ENCODE results near the gene THOC6. TPM values are rescaled to one million over a fixed set of nuclear protein-coding genes. Genes with fewer than 3 reads are reported as not detected.
A peak's percentile ranks its signal among the peaks of the same experiment; 100 is the strongest.
"Not testable (repeated sequence)": the region's sequence is repeated elsewhere in the genome, so short reads cannot be mapped to it uniquely, and the experiment has no call there.

The THOC6 gene
- polyA plus RNA-seq, 3 donors, result 42.4 to 59.2 (median 57.7) TPM

GRCh38 chr16:3074860-3075522 lies 51.2 kb downstream of the THOC6 start:
- peak overlapping the region; percentile 9 to 43 for H3K27ac ChIP-seq (ENCODE audit: low read depth in 1 of 2, low read length in 2 of 2)
- peak overlapping the region in 1 of 3 experiments; percentile 51 for H3K4me3 ChIP-seq (replicated peaks in 1 of 3; ENCODE audit: low read depth in 2 of 3, low read length in 3 of 3)
- peak overlapping the region; percentile 10 for H2AFZ ChIP-seq (ENCODE audit: insufficient read depth, low read depth, low read length, poor library complexity, severe bottlenecking)
- TF ChIP-seq CTCF (IDR thresholded peaks at IDR 0.05), result no peak
- peaks cover 0 to 8% (median 1%) of the 10 kb centered on the region in 3 donors for H3K27me3 Mint-ChIP-seq (ENCODE audit: low read depth in 3 of 3)
- DNase-seq, result peak; percentile 46 to 75 (median 51)
- H3K36me3 Mint-ChIP-seq, result peaks cover 27% of the 10 kb centered on the region in 2 donors
- H3K4me1 Mint-ChIP-seq, result peaks cover 47% of the 10 kb centered on the region
- H3K27me3 ChIP-seq (ENCODE audit: control insufficient read depth in 2 of 2, insufficient read depth in 2 of 2, low read length in 2 of 2), result no peaks in the 10 kb centered on the region
- peaks cover 18 to 25% of the 10 kb centered on the region in 2 donors for H3K36me3 ChIP-seq (replicated peaks in 1 of 2; ENCODE audit: control insufficient read depth in 1 of 2, insufficient read depth in 2 of 2, low read length in 2 of 2)
- no peaks in the 10 kb centered on the region for H3K9me3 ChIP-seq (replicated peaks in 1 of 2; ENCODE audit: control insufficient read depth in 1 of 2, insufficient read depth in 1 of 2, low read length in 2 of 2)
- no peaks in the 10 kb centered on the region for H3K79me2 ChIP-seq (ENCODE audit: insufficient read depth, low read length)
- peak overlapping the region in 6 of 7 donors; percentile 6 to 75 (median 48) for H3K27ac Mint-ChIP-seq
- peak overlapping the region; percentile 71 to 75 for H3K4me3 Mint-ChIP-seq
- H3K4me1 ChIP-seq (ENCODE audit: control insufficient read depth in 1 of 2, insufficient read depth in 2 of 2, low read length in 2 of 2), result peaks cover 38 to 51% of the 10 kb centered on the region in 2 donors
- intact Hi-C loops (cut with micrococcal nuclease), result no loop called here
- H3K4me2 ChIP-seq (replicated peaks; ENCODE audit: extremely low read depth, low read length, poor library complexity, severe bottlenecking), result peak overlapping the region; percentile 60
- H3K9ac ChIP-seq (ENCODE audit: insufficient read depth, low read length, poor library complexity, severe bottlenecking), result no peak overlapping the region
- WGBS (ENCODE audit: insufficient coverage), result 0% methylated on average over 6 of the region's 9 CpGs
- no peaks in the 10 kb centered on the region for H4K20me1 ChIP-seq (ENCODE audit: insufficient read depth, low read length)
- peaks cover 0 to 3% (median 0%) of the 10 kb centered on the region in 7 donors for H3K9me3 Mint-ChIP-seq

DNA sequence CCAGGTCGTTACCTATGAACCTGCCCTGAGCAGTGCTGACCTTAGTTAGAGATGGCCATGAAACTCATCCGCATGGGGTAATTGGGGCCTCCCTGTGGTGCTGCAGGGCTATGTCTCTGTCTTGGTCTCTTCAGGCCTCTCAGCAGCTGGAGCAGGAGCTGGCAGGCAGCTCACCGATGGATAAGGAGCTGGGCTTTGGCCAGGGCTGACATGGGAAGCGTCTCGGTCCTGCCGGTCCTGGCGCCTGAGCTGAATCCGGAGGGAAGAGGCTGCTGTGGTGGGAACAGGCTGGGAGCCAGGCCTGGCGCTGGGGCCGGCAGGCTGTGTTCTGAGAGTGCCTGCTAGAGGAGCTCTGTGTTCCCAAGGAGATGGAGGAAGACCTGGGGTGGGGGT lies 51.7 kb downstream of the THOC6 start:
- H3K9me3 Mint-ChIP-seq, result peaks cover 0 to 3% (median 0%) of the 10 kb centered on the region in 7 donors
- Histone ChIP-seq H2AFZ (ENCODE audit: insufficient read depth, low read depth, low read length, poor library complexity, severe bottlenecking) (no peak overlapping the region), H3K9ac (ENCODE audit: insufficient read depth, low read length, poor library complexity, severe bottlenecking) (no peak overlapping the region), H3K36me3 (replicated peaks in 1 of 2; ENCODE audit: control insufficient read depth in 1 of 2, insufficient read depth in 2 of 2, low read length in 2 of 2) (peaks cover 22 to 30% of the 10 kb centered on the region in 2 donors), H3K27me3 (ENCODE audit: control insufficient read depth in 2 of 2, insufficient read depth in 2 of 2, low read length in 2 of 2) (no peaks in the 10 kb centered on the region), H3K79me2 (ENCODE audit: insufficient read depth, low read length) (no peaks in the 10 kb centered on the region), H3K4me1 (ENCODE audit: control insufficient read depth in 1 of 2, insufficient read depth in 2 of 2, low read length in 2 of 2) (peaks cover 35 to 46% of the 10 kb centered on the region in 2 donors), H3K4me3 (replicated peaks in 1 of 3; ENCODE audit: low read depth in 2 of 3, low read length in 3 of 3) (peak overlapping the region in 1 of 3 experiments; percentile 51), H3K27ac (ENCODE audit: low read depth in 1 of 2, low read length in 2 of 2) (no peak overlapping the region), H4K20me1 (ENCODE audit: insufficient read depth, low read length) (no peaks in the 10 kb centered on the region), H3K4me2 (replicated peaks; ENCODE audit: extremely low read depth, low read length, poor library complexity, severe bottlenecking) (no peak overlapping the region), H3K9me3 (replicated peaks in 1 of 2; ENCODE audit: control insufficient read depth in 1 of 2, insufficient read depth in 1 of 2, low read length in 2 of 2) (no peaks in the 10 kb centered on the region)
- H3K36me3 Mint-ChIP-seq, result peaks cover 28 to 30% of the 10 kb centered on the region in 2 donors
- H3K27me3 Mint-ChIP-seq (ENCODE audit: low read depth in 3 of 3), result peaks cover 0 to 5% (median 1%) of the 10 kb centered on the region in 3 donors
- WGBS (ENCODE audit: insufficient coverage), result 48% methylated on average over 10 of the region's 10 CpGs
- no peak for TF ChIP-seq CTCF (IDR thresholded peaks at IDR 0.05)
- H3K4me3 Mint-ChIP-seq, result peak overlapping the region in 1 of 2 donors; percentile 75
- intact Hi-C loops (cut with micrococcal nuclease), result no loop called here
- H3K4me1 Mint-ChIP-seq, result peaks cover 42% of the 10 kb centered on the region
- DNase-seq, result no peak
- peak overlapping the region in 2 of 7 donors; percentile 5 to 37 for H3K27ac Mint-ChIP-seq

GRCh38 chr16:3075946-3076345 lies 52.1 kb downstream of the THOC6 start:
- H3K27ac ChIP-seq (ENCODE audit: low read depth in 1 of 2, low read length in 2 of 2); H3K79me2 ChIP-seq (ENCODE audit: insufficient read depth, low read length); H4K20me1 ChIP-seq (ENCODE audit: insufficient read depth, low read length); DNase-seq; H3K9ac ChIP-seq (ENCODE audit: insufficient read depth, low read length, poor library complexity, severe bottlenecking); H3K27me3 ChIP-seq (ENCODE audit: control insufficient read depth in 2 of 2, insufficient read depth in 2 of 2, low read length in 2 of 2); H3K9me3 Mint-ChIP-seq; H3K4me3 ChIP-seq (replicated peaks in 1 of 3; ENCODE audit: low read depth in 2 of 3, low read length in 3 of 3); H3K4me2 ChIP-seq (replicated peaks; ENCODE audit: extremely low read depth, low read length, poor library complexity, severe bottlenecking); H3K9me3 ChIP-seq (replicated peaks in 1 of 2; ENCODE audit: control insufficient read depth in 1 of 2, insufficient read depth in 1 of 2, low read length in 2 of 2); intact Hi-C loops (cut with micrococcal nuclease); H2AFZ ChIP-seq (ENCODE audit: insufficient read depth, low read depth, low read length, poor library complexity, severe bottlenecking); H3K27ac Mint-ChIP-seq; H3K4me3 Mint-ChIP-seq; H3K27me3 Mint-ChIP-seq (ENCODE audit: low read depth in 3 of 3): not testable (repeated sequence)
- peaks cover 35 to 41% of the 10 kb centered on the region in 2 donors for H3K4me1 ChIP-seq (ENCODE audit: control insufficient read depth in 1 of 2, insufficient read depth in 2 of 2, low read length in 2 of 2)
- WGBS (ENCODE audit: insufficient coverage), result 94% methylated on average over 6 of the region's 6 CpGs
- peaks cover 41% of the 10 kb centered on the region for H3K4me1 Mint-ChIP-seq
- H3K36me3 Mint-ChIP-seq, result peaks cover 31 to 34% of the 10 kb centered on the region in 2 donors
- H3K36me3 ChIP-seq (replicated peaks in 1 of 2; ENCODE audit: control insufficient read depth in 1 of 2, insufficient read depth in 2 of 2, low read length in 2 of 2), result peaks cover 25 to 34% of the 10 kb centered on the region in 2 donors
